ENCODE measurements around the gene TOX2.

TOX2 gene

DNA sequence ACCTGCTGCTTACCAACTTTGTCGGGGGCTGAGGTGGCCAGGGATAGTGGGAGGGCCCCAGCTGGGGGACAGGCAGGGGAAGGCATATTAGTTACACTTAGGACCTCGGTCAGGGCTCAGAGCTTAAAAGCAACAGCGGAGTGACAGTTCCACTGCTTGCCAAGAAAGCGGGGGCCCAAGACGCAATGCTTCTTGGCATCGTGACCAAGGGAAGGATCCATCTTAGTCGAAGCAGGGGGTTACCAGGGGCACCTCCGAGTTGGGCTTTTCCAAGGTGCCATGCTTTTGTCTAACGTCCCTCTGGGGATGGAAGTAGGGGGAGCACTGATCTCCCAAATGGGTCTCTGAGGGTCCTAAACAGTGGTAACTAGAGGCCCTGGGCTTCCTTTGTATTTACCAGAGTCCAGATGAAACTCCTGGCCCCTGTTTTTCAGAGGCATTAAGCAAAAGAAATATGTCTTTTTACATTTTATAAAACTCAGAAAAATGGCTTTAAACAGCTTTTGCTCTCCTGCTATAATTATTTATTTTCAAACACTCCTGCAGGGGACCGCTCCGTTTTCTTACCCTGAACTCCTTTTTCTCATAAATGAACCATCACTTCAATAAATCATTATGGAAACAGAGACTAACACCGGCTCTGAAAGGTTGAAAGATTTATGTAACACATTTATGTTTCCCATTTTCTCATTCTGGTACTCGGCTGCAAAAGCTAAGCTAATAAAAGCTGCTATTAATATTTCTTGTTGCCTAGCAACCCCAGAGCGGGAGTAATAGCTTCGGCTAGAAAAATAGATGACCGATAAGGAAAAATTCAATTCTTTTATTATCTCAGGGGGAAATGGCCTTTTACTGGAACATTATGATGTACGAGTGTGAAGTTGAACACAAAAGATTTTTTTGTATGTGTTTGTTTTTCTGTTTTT is 100.4 kb downstream of the TOX2 start:
- H3K4me3 ChIP-seq (replicated peaks; ENCODE audit: low read depth, low read length): no peak overlapping the region
- TF ChIP-seq, protein P1, sequence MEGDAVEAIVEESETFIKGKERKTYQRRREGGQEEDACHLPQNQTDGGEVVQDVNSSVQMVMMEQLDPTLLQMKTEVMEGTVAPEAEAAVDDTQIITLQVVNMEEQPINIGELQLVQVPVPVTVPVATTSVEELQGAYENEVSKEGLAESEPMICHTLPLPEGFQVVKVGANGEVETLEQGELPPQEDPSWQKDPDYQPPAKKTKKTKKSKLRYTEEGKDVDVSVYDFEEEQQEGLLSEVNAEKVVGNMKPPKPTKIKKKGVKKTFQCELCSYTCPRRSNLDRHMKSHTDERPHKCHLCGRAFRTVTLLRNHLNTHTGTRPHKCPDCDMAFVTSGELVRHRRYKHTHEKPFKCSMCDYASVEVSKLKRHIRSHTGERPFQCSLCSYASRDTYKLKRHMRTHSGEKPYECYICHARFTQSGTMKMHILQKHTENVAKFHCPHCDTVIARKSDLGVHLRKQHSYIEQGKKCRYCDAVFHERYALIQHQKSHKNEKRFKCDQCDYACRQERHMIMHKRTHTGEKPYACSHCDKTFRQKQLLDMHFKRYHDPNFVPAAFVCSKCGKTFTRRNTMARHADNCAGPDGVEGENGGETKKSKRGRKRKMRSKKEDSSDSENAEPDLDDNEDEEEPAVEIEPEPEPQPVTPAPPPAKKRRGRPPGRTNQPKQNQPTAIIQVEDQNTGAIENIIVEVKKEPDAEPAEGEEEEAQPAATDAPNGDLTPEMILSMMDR (IDR thresholded peaks at IDR 0.05; ENCODE audit: low read length, missing control alignments): no peak
- DNase-seq (ENCODE audit: low read depth): peak; percentile 64

DNA sequence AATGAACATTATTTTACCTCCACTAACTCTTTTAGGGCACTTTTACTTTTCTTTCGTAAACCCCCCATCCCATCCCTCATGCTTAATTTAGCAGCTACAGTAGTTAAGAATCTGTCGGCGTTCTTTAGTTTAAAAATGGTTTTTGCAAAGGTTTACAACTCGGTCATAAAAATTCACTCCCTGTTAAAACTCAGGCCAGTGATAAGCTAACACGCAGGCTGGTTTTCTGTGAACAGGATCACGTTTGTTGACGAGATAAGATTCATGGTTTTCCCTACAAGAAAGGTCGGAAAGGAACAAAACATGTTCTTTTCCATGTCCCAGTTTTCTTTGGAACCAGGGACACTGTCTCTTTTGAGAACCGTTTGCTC is 101.1 kb downstream of the TOX2 start:
- TF ChIP-seq, protein P1 (IDR thresholded peaks at IDR 0.05; ENCODE audit: low read length, missing control alignments): no peak
- no peak overlapping the region for H3K4me3 ChIP-seq (replicated peaks; ENCODE audit: low read depth, low read length)
- no peak for DNase-seq (ENCODE audit: low read depth)

DNA sequence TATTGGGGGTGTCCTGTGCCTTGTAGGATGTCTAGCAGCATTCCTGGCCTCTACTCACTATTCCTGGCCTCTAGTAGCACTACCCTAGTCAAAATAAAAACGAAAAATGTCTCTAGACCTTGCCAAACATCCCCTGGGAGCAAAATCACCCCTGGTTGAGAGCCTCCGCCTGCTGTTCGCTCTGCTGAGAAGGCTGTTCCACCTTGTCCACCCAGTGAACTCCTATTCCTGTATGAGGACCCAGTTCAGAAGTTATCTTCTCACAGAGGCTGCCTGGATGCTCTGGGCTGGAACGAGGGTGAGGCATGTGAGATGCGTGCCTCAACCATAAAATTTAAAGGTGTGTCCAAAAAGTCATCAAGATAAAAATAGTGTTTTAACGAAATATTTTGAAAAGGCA is 101.9 kb downstream of the TOX2 start:
- TF ChIP-seq, protein P1 (IDR thresholded peaks at IDR 0.05; ENCODE audit: low read length, missing control alignments): no peak
- no peak for DNase-seq (ENCODE audit: low read depth)

DNA sequence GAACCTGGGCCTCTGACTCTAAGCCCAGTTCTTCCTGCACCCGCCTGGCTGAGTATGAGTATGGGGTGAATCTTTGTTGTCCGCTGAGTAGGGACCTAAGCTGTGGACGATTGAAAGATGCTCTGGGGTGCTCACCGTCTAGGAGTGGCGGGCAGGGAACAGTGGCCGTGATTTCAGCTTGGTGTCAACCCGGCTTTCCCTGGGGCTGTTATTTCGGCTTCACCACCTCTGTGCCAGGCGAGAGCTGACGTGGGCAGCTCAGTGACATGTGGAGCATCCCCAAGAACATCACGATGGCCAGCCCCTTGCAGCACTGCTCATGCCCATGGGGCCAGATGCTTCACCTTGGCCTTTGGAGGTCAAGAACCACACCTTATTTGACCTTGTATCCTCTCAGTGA is 102.6 kb downstream of the TOX2 start:
- no peak for DNase-seq (ENCODE audit: low read depth)
- no peak overlapping the region for H3K4me3 ChIP-seq (replicated peaks; ENCODE audit: low read depth, low read length)
- TF ChIP-seq, protein P1 (IDR thresholded peaks at IDR 0.05; ENCODE audit: low read length, missing control alignments): no peak

More for the DNA sequence above, 101.9 kb downstream of the TOX2 start:
- H3K4me3 ChIP-seq (replicated peaks; ENCODE audit: low read depth, low read length): no peak overlapping the region

DNA sequence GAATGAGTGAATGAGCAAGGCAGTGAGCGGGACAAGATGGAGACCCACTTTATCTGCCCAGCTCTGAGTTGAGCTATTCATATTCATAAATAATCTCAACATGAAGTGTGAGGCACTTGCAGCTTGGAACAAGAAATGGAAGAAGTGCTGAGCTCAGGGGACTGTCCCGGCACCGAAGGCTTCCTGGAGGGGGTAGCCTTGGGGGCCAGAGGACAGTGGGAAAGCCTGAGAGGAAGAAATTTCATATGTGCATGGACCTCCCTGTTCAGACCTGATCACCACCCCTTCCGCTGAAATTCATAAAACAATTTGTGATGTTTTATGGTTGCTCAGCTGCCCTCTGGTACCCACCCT is 103.2 kb downstream of the TOX2 start:
- H3K4me3 ChIP-seq (replicated peaks; ENCODE audit: low read depth, low read length): no peak overlapping the region
- TF ChIP-seq, protein P1 (IDR thresholded peaks at IDR 0.05; ENCODE audit: low read length, missing control alignments): no peak
- no peak for DNase-seq (ENCODE audit: low read depth)

DNA sequence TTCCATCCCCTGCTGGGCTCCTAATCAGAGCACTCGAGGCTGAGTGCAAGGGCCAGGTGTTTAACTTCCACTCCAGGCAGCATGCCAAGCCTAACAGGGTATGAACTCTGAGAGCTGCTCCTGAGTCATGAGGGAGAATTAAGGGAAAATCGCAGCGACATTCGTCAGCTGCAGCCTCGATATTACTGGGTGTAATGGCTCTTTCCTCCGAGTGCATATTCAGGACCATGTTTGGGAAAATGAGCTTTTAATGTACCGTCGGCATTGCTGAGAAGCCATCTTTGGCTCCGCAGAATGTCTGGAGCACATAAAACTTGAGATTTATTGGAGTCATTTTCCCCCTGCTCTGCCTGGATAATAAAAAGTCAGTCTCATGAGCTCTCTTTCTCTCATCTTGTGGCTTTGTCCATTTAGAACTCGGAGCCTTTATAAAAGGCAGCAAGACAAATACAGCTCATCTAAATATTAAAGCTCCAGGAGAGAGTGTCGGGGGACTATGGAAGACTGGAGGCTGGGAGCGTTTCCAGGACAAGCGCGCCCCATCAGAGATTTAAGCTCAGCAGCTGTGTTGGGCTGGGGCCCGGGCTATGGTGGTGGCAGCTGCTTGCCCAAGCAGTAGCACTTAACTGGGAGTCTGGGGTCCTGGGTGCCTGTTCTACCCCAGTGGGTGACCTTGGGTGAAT is 103.7 kb downstream of the TOX2 start:
- peak; percentile 79 for DNase-seq (ENCODE audit: low read depth)
- H3K4me3 ChIP-seq (replicated peaks; ENCODE audit: low read depth, low read length): no peak overlapping the region
- TF ChIP-seq, protein P1 (IDR thresholded peaks at IDR 0.05; ENCODE audit: low read length, missing control alignments): no peak
